Psoas muscle (tissue), 8 donors: ENCODE data around the gene ENKD1. TPM values are rescaled to one million over a fixed set of nuclear protein-coding genes. Genes with fewer than 3 reads are reported as not detected.
A peak's percentile ranks its signal among the peaks of the same experiment; 100 is the strongest.

ENCODE experiments used
- ATAC-seq, 4 donors: fragments of 200-7000 bp; cut with Tn5 transposase; one replicate each; pipeline ENCODE4 v1.9.1; 2020; ENCODE audit warnings: moderate library complexity in 3 of 4, mild to moderate bottlenecking in 2 of 4
- DNase-seq, 2 donors: peaks; one replicate each; pipeline ENCODE4 v3.0.0-alpha.2; 2020
- H3K27ac ChIP-seq: fragments of 200-600 bp; one replicate; pipeline ENCODE4 v1.8.0; 2022
- H3K27me3 ChIP-seq, 3 donors: fragments of 200-600 bp in 1 of 3; one replicate each; pipeline versions ENCODE4 v1.6.1 to v1.8.0; 2013 to 2022; ENCODE audit warnings: low read length in 2 of 3, mild to moderate bottlenecking in 2 of 3, moderate library complexity in 1 of 3; ENCODE audit not compliant: insufficient read depth in 3 of 3
- H3K36me3 ChIP-seq, 2 donors: fragments of 200-600 bp in 1 of 2; one replicate each; pipeline versions ENCODE4 v1.6.1 to v1.8.0; 2013 to 2022; ENCODE audit warnings: low read depth in 1 of 2, mild to moderate bottlenecking in 1 of 2, moderate library complexity in 1 of 2; ENCODE audit not compliant: insufficient read depth in 1 of 2
- H3K4me1 ChIP-seq: fragments of 200-600 bp; one replicate; pipeline ENCODE4 v1.8.0; 2022
- H3K4me3 ChIP-seq: fragments of 200-600 bp; one replicate; pipeline ENCODE4 v1.8.0; 2022; ENCODE audit warnings: mild to moderate bottlenecking
- H3K9me3 ChIP-seq: fragments of 200-600 bp; one replicate; pipeline ENCODE4 v1.8.0; 2022
- WGBS, 3 donors: extraction: QIAGEN DNeasy Blood & Tissue Kit; methylation state at CpG; one replicate each; pipeline versions ENCODE4 v1.1.6 to v1.1.7; 2013; 5-methylcytosine and 5-hydroxymethylcytosine counted together
- intact Hi-C, 2 donors: fragments of 100-400 bp; cut with DNase I; formaldehyde crosslinking; loops; one replicate each; pipeline versions ENCODE4 v1.11.0 to v1.14.2; 2022
- polyA plus RNA-seq, 3 donors: library from polyadenylated mRNA; stranded (reverse); fragments of 200-250 nt; gene quantifications; one replicate each; pipeline ENCODE4 v1.2.3, GENCODE V29; 2013
- total RNA-seq, 4 donors: library from RNA; stranded (reverse); fragmentation: NEBNext Ultra II Directional in 2 of 4; extraction: Animal tissue kit (Norgen Biotek cat#: 25700) in 2 of 4; gene quantifications; one replicate each; pipeline versions ENCODE4 v1.2.1 to v1.2.4, GENCODE V29; 2021 to 2023
- TF ChIP-seq, protein P1 (sequence below): fragments of 200-600 bp; IDR thresholded peaks from one replicate; pipeline ENCODE4 v1.8.0; 2022; ENCODE audit warnings: antibody characterized with exemption
- donor health status: healthy with polysubstance abuse.
- donor health status: DM: no; HTN: no; CAD: no; lungs with moderate emphysema.
- donor health status: Bipolar disorder and iron deficiency.
- donor health status: healthy.
- donor health status: DM: yes; HTN: yes; CAD: no.
- donor health status: DM: no; HTN: no; CAD: no.
- donor health status: DM: no; HTN: no; CAD: no.
- donor health status: DM: yes; HTN: yes; CAD: no.

Gene ENKD1
- total and polyA plus RNA-seq, 7 donors: 6.5 to 20.7 (median 7.6) TPM

DNA sequence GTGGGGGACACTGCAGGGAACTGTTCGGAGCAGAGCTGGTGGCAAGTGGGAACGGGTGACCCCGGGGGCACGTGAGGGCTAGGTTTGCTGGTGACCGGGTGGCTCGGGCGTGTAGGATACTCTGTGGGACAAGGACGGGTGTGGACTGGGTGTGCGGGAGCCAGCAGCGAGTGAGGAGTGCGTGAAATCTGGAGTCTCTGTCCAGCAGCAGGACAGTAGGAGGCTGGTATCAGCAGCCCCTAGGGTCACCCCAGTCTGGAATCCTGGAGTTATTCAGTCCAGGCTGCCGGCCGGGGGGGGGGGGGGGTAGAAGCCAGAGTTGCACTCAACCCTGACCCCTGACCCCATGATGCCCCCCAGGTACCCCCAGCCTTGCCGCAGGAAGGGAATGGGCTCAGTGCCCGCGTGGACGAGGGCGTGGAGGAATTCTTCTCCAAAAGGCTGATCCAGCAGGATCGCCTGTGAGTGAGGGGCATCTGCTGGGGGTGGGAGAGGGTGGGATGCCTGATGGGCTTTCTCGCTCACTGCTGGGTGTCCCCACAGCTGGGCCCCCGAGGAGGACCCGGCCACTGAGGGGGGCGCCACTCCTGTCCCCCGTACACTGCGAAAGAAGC lies 12.7 kb downstream of the ENKD1 start:
- Histone ChIP-seq H3K4me1 (no peaks in the 10 kb centered on the region), H3K4me3 (peak overlapping the region; percentile 56), H3K9me3 (no peaks in the 10 kb centered on the region), H3K27ac (no peak overlapping the region), H3K27me3 (peaks cover 0 to 53% (median 35%) of the 10 kb centered on the region in 3 donors), H3K36me3 (peaks cover 0 to 8% of the 10 kb centered on the region in 2 donors)
- 23 to 30% (median 26%) methylated on average over 22 to 25 of the region's 25 CpGs for whole genome bisulfite sequencing, 3 donors
- peak in 1 of 4 donors; percentile 18 for ATAC-seq
- DNase-seq: peak in 1 of 2 donors; percentile 47
- intact Hi-C loops: loop anchor here in 1 of 2 donors (5.0 kb wide), 1 partner anchor 397 kb away; no protein-coding TSS in a partner anchor
- TF ChIP-seq, protein P1, sequence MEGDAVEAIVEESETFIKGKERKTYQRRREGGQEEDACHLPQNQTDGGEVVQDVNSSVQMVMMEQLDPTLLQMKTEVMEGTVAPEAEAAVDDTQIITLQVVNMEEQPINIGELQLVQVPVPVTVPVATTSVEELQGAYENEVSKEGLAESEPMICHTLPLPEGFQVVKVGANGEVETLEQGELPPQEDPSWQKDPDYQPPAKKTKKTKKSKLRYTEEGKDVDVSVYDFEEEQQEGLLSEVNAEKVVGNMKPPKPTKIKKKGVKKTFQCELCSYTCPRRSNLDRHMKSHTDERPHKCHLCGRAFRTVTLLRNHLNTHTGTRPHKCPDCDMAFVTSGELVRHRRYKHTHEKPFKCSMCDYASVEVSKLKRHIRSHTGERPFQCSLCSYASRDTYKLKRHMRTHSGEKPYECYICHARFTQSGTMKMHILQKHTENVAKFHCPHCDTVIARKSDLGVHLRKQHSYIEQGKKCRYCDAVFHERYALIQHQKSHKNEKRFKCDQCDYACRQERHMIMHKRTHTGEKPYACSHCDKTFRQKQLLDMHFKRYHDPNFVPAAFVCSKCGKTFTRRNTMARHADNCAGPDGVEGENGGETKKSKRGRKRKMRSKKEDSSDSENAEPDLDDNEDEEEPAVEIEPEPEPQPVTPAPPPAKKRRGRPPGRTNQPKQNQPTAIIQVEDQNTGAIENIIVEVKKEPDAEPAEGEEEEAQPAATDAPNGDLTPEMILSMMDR: no peak

DNA sequence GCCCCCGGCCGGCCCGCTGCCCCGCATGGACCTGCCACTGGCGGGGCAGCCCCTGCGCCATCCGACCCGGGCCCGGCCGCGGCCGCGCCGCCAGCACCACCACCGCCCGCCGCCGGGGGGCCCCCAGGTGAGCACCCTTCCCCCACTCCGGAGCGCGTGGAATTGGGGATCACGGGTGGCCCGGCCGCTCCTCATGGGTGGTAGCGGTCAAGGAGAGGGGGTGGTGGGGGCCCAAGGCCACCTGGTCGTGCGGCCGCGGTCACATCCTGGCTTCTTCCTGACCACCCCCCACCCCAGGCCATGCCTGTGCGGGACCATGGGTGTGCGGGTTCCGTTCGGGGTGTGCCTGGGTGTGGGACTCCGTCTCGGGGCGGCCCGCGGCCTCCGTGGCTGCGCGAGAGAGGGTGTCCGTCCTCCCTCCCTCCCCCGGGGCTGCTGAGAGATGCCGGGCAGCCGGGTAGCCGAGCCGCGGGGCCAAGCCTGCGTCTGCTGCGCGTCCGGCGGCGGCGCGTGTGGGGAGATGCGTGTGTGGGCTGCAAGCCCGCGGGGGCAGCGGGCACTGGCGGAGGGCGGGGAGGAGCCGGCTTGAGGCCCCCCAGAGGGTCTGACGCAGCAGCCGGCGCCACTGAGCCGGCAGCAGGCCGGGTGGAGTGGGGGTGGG lies 13.3 kb downstream of the ENKD1 start:
- DNase-seq (no peak), ATAC-seq (peak in 2 of 4 donors; percentile 28 to 31)
- Histone ChIP-seq H3K36me3 (peaks cover 0 to 8% of the 10 kb centered on the region in 2 donors), H3K9me3 (no peaks in the 10 kb centered on the region), H3K27ac (no peak overlapping the region), H3K4me3 (peak overlapping the region; percentile 56), H3K4me1 (no peaks in the 10 kb centered on the region), H3K27me3 (peaks cover 0 to 60% (median 41%) of the 10 kb centered on the region in 3 donors)
- WGBS, 3 donors: 0 to 10% (median 9%) methylated on average over 17 to 68 of the region's 68 CpGs
- TF ChIP-seq, protein P1: peak; percentile 25
- intact Hi-C loops: loop anchor here in 1 of 2 donors (5.0 kb wide), 1 partner anchor 396 kb away; no protein-coding TSS in a partner anchor

DNA sequence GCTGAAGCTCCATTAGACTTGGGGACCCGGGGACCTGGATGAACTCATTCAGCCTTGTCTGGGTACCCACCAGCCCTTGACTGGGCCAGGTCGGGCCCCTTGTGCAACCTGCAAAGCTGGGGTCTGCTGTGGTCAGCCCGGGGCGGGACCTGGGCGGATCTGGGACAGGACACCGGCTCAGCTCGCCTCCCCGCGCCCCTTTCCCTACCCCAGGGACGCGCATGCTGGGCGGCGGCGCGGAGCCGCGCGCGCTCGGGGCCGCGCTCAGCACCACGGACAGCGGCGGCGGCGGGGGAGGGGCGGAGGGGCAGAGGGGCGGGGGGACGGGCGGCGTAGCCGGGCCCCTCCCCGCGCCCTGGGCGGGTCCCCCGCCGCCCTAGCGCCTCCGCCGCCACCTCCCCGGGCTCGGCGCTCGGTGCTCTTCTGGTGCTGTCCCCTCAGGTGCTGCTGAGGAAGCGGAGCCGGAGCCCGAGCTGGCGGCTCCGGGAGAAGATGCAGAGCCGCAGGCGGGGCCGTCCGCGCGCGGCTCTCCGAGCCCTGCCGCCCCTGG lies 13.9 kb downstream of the ENKD1 start:
- intact Hi-C loops: loop anchor here in 1 of 2 donors (5.0 kb wide), 1 partner anchor 395 kb away; no protein-coding TSS in a partner anchor
- Histone ChIP-seq H3K9me3 (no peaks in the 10 kb centered on the region), H3K4me3 (peak overlapping the region; percentile 56), H3K36me3 (peaks cover 0 to 3% of the 10 kb centered on the region in 2 donors), H3K27ac (no peak overlapping the region), H3K27me3 (peaks cover 0 to 66% (median 43%) of the 10 kb centered on the region in 3 donors), H3K4me1 (no peaks in the 10 kb centered on the region)
- ATAC-seq (peak in 3 of 4 donors; percentile 21 to 42 (median 40)), DNase-seq (no peak)
- TF ChIP-seq, protein P1: no peak
- 8% methylated on average over 23 to 59 of the region's 59 CpGs for WGBS, 3 donors

DNA sequence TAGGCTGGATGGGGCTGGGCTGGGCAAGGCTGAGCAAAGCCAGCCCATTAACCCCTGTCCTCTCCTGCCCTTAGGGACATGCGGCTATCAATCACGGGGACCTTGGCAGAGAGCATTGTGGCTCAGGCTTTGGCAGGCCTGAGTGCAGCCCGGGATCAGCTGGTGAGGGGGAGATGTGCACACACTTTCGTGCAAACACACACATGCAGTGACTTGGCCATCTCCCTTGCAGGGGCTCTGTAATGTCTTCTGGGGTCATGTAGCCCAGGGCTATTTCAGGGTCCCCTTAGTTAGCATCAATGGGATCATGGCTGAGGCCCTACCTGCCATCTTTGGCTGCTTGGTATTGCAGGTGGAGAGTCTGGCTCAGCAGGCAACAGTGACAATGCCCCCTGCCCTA lies 14.7 kb downstream of the ENKD1 start:
- H3K36me3 ChIP-seq: no peaks in the 10 kb centered on the region
- peaks cover 0 to 74% (median 46%) of the 10 kb centered on the region in 3 donors for H3K27me3 ChIP-seq
- no peak overlapping the region for H3K4me3 ChIP-seq
- H3K4me1 ChIP-seq: no peaks in the 10 kb centered on the region
- TF ChIP-seq, protein P1: no peak
- no peak overlapping the region for H3K27ac ChIP-seq
- intact Hi-C loops: loop anchor here in 1 of 2 donors (5.0 kb wide), 1 partner anchor 395 kb away; no protein-coding TSS in a partner anchor
- ATAC-seq: no peak
- DNase-seq: no peak
- WGBS, 3 donors: 73 to 87% (median 84%) methylated on average over 4 of the region's 4 CpGs
- no peaks in the 10 kb centered on the region for H3K9me3 ChIP-seq
